Thyroid gland (tissue), 4 donors: ENCODE data around the gene DPYD.

Experiments used
- CTCF ChIP-seq, 6 experiments: fragments of 200-600 bp in 3 of 6; fragments of 450-650 bp in 3 of 6; sonication (generic) in 3 of 6; IDR thresholded peaks; one replicate each; pipeline ENCODE4 v1.5.1; 2016 to 2019; ENCODE audit warnings: antibody characterized with exemption in 6 of 6, mild to moderate bottlenecking in 2 of 6, inconsistent platforms in 1 of 6, moderate library complexity in 1 of 6
- POLR2A ChIP-seq, 2 donors: fragments of 450-650 bp; IDR thresholded peaks; one replicate each; pipeline ENCODE4 v1.6.1; 2017; ENCODE audit warnings: antibody characterized with exemption in 2 of 2, mild to moderate bottlenecking in 2 of 2, moderate library complexity in 1 of 2

GRCh38 chr1:97114842-97115241 lies 806.0 kb downstream of the DPYD start:
- TF ChIP-seq POLR2A (IDR thresholded peaks at IDR 0.05) (no peak), CTCF (IDR thresholded peaks at IDR 0.05) (no peak)
